SU-DHL-6 (cell line): ENCODE results near the gene GABRP.

Source experiments
- H2AFZ ChIP-seq: fragments of 200-600 bp; sonication (generic); 2 replicates; pipeline ENCODE4 v1.6.1; 2014; ENCODE audit warnings: low read depth, mild to moderate bottlenecking, moderate library complexity, mixed read lengths, antibody characterized with exemption, low read length; ENCODE audit not compliant: severe bottlenecking
- H3F3A ChIP-seq: fragments of 200-600 bp; shearing (Covaris generic); 2 replicates; pipeline ENCODE4 v1.6.0; 2016; ENCODE audit warnings: antibody characterized with exemption, mild to moderate bottlenecking; ENCODE audit not compliant: insufficient read depth
- H3K27ac ChIP-seq: fragments of 200-600 bp; sonication (generic); 2 replicates; pipeline ENCODE4 v1.5.1; 2016; ENCODE audit warnings: low read depth, mild to moderate bottlenecking, low read length, moderate library complexity, mixed read lengths
- H3K27me3 ChIP-seq: fragments of 200-600 bp; sonication (generic), shearing (Covaris generic); 2 replicates; pipeline ENCODE4 v1.6.0; 2014; ENCODE audit warnings: mild to moderate bottlenecking, low read length
- H3K36me3 ChIP-seq: fragments of 200-600 bp; sonication (generic); 2 replicates; pipeline ENCODE4 v1.6.1; 2014; ENCODE audit warnings: mild to moderate bottlenecking, low read length, mixed read lengths
- H3K4me2 ChIP-seq: fragments of 300-600, 200-600 bp; shearing (Covaris generic), sonication (generic); 2 replicates; pipeline ENCODE4 v1.6.0; 2014; ENCODE audit warnings: low read length, low read depth, mild to moderate bottlenecking; ENCODE audit not compliant: poor library complexity, severe bottlenecking
- H3K4me3 ChIP-seq: fragments of 200-600 bp; sonication (generic); 2 replicates; pipeline ENCODE4 v1.5.1; 2014; ENCODE audit warnings: antibody characterized with exemption, low read length, mild to moderate bottlenecking, mixed read lengths; ENCODE audit not compliant: insufficient read depth, poor library complexity, severe bottlenecking
- H3K79me2 ChIP-seq: fragments of 200-600 bp; sonication (generic); 2 replicates; pipeline ENCODE4 v1.6.1; 2014; ENCODE audit warnings: mild to moderate bottlenecking, low read length, moderate library complexity; ENCODE audit not compliant: insufficient read depth
- H3K9ac ChIP-seq: fragments of 200-600 bp; sonication (generic); 2 replicates; pipeline ENCODE4 v1.7.0; 2014; ENCODE audit warnings: mild to moderate bottlenecking, low read length
- H3K9me2 ChIP-seq: fragments of 200-600 bp; sonication (generic); replicated peaks from 2 replicates; pipeline ENCODE4 v1.6.1; 2014; ENCODE audit warnings: low read length; ENCODE audit not compliant: insufficient read depth
- H3K9me3 ChIP-seq: fragments of 200-600 bp; sonication (generic); 2 replicates; pipeline ENCODE4 v1.6.1; 2014; ENCODE audit warnings: low read length, mixed read lengths; ENCODE audit not compliant: insufficient read depth
- H4K20me1 ChIP-seq: fragments of 200-600 bp; sonication (generic); 2 replicates; pipeline ENCODE4 v1.6.1; 2014; ENCODE audit warnings: low read depth, mild to moderate bottlenecking, antibody characterized with exemption, low read length, moderate library complexity, mixed read lengths
- EZH2phosphoT487 ChIP-seq: fragments of 200-600 bp; sonication (generic), shearing (Covaris generic); conservative IDR thresholded peaks from 2 replicates; pipeline ENCODE4 v1.6.1; 2018; ENCODE audit warnings: mild to moderate bottlenecking, antibody characterized with exemption, low read length, moderate library complexity, mixed read lengths
- TF ChIP-seq, protein P1 (sequence below): fragments of 200-600 bp; sonication (generic); IDR thresholded peaks from one replicate; pipeline ENCODE4 v1.5.1; 2017; ENCODE audit warnings: antibody characterized with exemption, mild to moderate bottlenecking, low read length, moderate library complexity; ENCODE audit not compliant: insufficient read depth, poor library complexity, severe bottlenecking

GABRP gene

DNA sequence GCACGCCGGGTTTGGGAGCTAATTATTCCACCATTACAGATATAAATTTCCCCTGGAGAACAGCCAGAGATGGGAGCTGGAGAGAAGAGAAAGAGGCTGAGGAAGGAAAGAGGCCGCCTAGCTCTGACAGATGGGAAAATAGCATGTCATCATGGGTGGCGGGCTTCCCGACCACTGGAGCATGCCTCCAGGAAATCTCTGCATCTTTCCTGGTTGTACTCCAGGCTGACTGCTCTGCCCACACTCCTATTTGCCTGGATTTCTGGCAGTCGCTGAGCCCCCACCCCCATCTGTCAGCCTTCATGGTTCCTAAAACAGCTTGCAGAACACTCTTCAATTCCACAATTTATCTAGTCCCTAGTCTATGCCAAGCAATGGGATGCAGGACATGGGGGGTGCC, 14.3 kb upstream of the GABRP start:
- H3K9ac ChIP-seq = no peak overlapping the region
- no peaks in the 10 kb centered on the region for H3F3A ChIP-seq
- no peaks in the 10 kb centered on the region for H3K36me3 ChIP-seq
- no peaks in the 10 kb centered on the region for H3K79me2 ChIP-seq
- TF ChIP-seq, protein P1, sequence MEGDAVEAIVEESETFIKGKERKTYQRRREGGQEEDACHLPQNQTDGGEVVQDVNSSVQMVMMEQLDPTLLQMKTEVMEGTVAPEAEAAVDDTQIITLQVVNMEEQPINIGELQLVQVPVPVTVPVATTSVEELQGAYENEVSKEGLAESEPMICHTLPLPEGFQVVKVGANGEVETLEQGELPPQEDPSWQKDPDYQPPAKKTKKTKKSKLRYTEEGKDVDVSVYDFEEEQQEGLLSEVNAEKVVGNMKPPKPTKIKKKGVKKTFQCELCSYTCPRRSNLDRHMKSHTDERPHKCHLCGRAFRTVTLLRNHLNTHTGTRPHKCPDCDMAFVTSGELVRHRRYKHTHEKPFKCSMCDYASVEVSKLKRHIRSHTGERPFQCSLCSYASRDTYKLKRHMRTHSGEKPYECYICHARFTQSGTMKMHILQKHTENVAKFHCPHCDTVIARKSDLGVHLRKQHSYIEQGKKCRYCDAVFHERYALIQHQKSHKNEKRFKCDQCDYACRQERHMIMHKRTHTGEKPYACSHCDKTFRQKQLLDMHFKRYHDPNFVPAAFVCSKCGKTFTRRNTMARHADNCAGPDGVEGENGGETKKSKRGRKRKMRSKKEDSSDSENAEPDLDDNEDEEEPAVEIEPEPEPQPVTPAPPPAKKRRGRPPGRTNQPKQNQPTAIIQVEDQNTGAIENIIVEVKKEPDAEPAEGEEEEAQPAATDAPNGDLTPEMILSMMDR = no peak
- no peak for TF ChIP-seq EZH2phosphoT487
- no peaks in the 10 kb centered on the region for H3K9me3 ChIP-seq
- no peak overlapping the region for H3K4me3 ChIP-seq
- H3K4me2 ChIP-seq = no peak overlapping the region
- H3K9me2 ChIP-seq = no peaks in the 10 kb centered on the region
- H2AFZ ChIP-seq = no peak overlapping the region
- H4K20me1 ChIP-seq = no peaks in the 10 kb centered on the region
- H3K27me3 ChIP-seq = no peaks in the 10 kb centered on the region
- no peak overlapping the region for H3K27ac ChIP-seq

DNA sequence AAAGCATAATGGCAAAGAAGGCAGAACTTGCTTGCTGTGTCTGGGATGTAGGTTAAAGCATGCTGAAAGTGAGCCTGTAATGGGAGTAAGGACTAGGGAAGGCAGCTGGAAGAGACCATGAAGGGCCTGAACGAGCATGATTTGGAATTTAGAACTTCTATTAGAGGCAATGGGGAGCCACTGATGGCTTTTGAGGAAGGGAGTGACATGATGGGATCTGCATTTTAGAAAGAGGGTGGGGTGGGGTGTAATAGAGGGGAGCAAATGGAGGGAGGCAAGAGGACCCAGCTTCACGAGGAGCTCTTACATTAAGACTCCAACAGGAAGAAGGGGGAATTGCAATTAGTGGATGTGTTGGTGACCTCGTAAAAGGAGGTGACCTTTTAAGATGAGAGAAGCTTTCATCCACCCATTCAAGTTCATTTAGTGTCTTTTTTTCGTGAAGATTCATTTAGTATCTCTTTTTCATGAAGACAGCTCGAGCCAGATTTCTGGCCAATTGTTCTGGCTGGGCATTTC, 13.6 kb upstream of the GABRP start:
- H3K36me3 ChIP-seq = no peaks in the 10 kb centered on the region
- H3K79me2 ChIP-seq = no peaks in the 10 kb centered on the region
- H4K20me1 ChIP-seq = no peaks in the 10 kb centered on the region
- TF ChIP-seq, protein P1 = no peak
- no peak for TF ChIP-seq EZH2phosphoT487
- H3K4me2 ChIP-seq = no peak overlapping the region
- H3K27me3 ChIP-seq = no peaks in the 10 kb centered on the region
- no peak overlapping the region for H3K4me3 ChIP-seq
- no peak overlapping the region for H3K9ac ChIP-seq
- no peak overlapping the region for H2AFZ ChIP-seq
- no peaks in the 10 kb centered on the region for H3K9me3 ChIP-seq
- H3K9me2 ChIP-seq = no peaks in the 10 kb centered on the region
- no peaks in the 10 kb centered on the region for H3F3A ChIP-seq
- no peak overlapping the region for H3K27ac ChIP-seq

DNA sequence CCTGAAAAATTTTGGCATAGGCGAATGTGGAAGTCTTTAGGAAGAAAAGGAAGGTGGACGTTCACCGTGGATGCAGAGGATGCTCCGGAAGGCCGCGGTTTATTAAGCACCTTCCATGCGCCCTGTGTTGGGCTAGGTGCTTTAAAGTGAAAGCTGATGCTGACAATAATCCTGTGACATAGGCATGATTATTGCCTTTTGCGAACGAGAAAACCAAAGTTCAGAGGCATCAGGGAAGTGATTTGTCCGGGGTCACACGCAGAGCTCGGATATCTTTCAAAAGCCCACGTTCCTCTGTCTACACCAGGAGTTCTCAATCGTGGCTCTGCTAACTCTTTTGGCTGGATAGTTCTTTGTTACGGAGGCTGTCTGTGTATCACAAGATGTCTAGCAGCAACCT, 12.0 kb upstream of the GABRP start:
- Histone ChIP-seq H3K9ac (no peak overlapping the region), H2AFZ (no peak overlapping the region), H3K9me2 (no peaks in the 10 kb centered on the region), H3K4me3 (no peak overlapping the region), H3K36me3 (no peaks in the 10 kb centered on the region), H4K20me1 (no peaks in the 10 kb centered on the region), H3K27ac (no peak overlapping the region), H3F3A (no peaks in the 10 kb centered on the region), H3K79me2 (no peaks in the 10 kb centered on the region), H3K9me3 (no peaks in the 10 kb centered on the region), H3K4me2 (no peak overlapping the region), H3K27me3 (no peaks in the 10 kb centered on the region)
- TF ChIP-seq EZH2phosphoT487 = no peak
- TF ChIP-seq, protein P1 = no peak
